Ishikawa (cell line): ENCODE measurements around the gene ZNF408.

Experiments used
- CREB1 ChIP-seq: IDR thresholded peaks from 2 replicates; pipeline ENCODE4 v1.6.1; 2012; ENCODE audit warnings: low read depth
- EP300 ChIP-seq: IDR thresholded peaks from 2 replicates; pipeline ENCODE4 v1.6.1; 2012; ENCODE audit warnings: borderline replicate concordance
- NFIC ChIP-seq: IDR thresholded peaks from 2 replicates; pipeline ENCODE4 v1.6.1; 2012
- TAF1 ChIP-seq: IDR thresholded peaks from 2 replicates; pipeline ENCODE4 v1.6.1; 2012; ENCODE audit warnings: low read depth, mild to moderate bottlenecking
- TF ChIP-seq, protein P1 (sequence below): IDR thresholded peaks from 2 replicates; pipeline ENCODE4 v1.6.1; 2012

DNA sequence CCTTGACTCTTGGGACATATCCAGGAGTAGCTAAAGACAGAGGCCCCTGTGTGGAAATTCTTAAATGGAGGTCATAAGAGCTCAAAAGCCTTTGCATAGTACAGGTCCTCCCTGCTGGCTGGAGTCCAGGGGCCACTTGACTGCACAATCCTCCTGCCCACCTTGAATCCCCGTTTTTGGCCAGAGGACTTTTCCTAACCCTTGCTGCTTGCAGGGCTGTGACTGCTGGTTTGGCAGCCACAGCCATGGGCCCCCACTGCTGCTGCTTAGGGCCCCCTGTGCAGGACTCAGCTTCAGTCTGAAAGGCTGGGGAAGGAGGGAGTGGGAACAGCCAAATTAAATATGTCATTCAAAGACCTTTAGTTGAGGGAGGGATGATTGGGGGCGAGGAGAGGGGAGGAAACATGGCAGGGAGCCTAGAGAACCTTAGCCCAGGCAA lies 33.8 kb upstream of the ZNF408 start:
- TF ChIP-seq NFIC: no peak
- TF ChIP-seq EP300: no peak
- TF ChIP-seq TAF1: no peak
- TF ChIP-seq CREB1: no peak
- TF ChIP-seq, protein P1, sequence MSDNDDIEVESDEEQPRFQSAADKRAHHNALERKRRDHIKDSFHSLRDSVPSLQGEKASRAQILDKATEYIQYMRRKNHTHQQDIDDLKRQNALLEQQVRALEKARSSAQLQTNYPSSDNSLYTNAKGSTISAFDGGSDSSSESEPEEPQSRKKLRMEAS: no peak
